Left cardiac atrium (tissue), 4 donors: Measurements from ENCODE around the gene PNMA8C. TPM values are rescaled to one million over a fixed set of nuclear protein-coding genes. Genes with fewer than 3 reads are reported as not detected.
A peak's percentile ranks its signal among the peaks of the same experiment; 100 is the strongest.

Source experiments
- ATAC-seq, 2 donors: fragments of 200-7000 bp; cut with Tn5 transposase; one replicate each; pipeline ENCODE4 v1.9.1; 2020; ENCODE audit warnings: mild to moderate bottlenecking in 2 of 2, moderate library complexity in 2 of 2
- DNase-seq: peaks from one replicate; pipeline ENCODE4 v3.0.0-alpha.2; 2020
- intact Hi-C, 2 donors: fragments of 100-400 bp; cut with DNase I; formaldehyde crosslinking; loops; one replicate each; pipeline versions ENCODE4 v1.14.1 to v1.15.1; 2022 to 2023
- long read RNA-seq: library from polyadenylated mRNA; unstranded; transcript quantifications from one replicate; pipeline ENCODE4 v2.0.0, GENCODE V29; 2021
- total RNA-seq, 2 donors: library from RNA; stranded (reverse); fragmentation: NEBNext Ultra II Directional; extraction: Animal tissue kit (Norgen Biotek cat#: 25700); gene quantifications; one replicate each; pipeline ENCODE4 v1.2.1, GENCODE V29; 2021
- donor health status: DM: no; HTN: yes; CAD: no.
- donor health status: DM: no; HTN: yes; CAD: no; lungs with severe emphysema.
- donor health status: DM: yes; HTN: yes; CAD: no.
- donor health status: Dilated cardiomyopathy.

Gene PNMA8C
- total RNA-seq = under 1 TPM; 0.09 to 0.16 TPM
- long read RNA-seq = 0 reads

DNA sequence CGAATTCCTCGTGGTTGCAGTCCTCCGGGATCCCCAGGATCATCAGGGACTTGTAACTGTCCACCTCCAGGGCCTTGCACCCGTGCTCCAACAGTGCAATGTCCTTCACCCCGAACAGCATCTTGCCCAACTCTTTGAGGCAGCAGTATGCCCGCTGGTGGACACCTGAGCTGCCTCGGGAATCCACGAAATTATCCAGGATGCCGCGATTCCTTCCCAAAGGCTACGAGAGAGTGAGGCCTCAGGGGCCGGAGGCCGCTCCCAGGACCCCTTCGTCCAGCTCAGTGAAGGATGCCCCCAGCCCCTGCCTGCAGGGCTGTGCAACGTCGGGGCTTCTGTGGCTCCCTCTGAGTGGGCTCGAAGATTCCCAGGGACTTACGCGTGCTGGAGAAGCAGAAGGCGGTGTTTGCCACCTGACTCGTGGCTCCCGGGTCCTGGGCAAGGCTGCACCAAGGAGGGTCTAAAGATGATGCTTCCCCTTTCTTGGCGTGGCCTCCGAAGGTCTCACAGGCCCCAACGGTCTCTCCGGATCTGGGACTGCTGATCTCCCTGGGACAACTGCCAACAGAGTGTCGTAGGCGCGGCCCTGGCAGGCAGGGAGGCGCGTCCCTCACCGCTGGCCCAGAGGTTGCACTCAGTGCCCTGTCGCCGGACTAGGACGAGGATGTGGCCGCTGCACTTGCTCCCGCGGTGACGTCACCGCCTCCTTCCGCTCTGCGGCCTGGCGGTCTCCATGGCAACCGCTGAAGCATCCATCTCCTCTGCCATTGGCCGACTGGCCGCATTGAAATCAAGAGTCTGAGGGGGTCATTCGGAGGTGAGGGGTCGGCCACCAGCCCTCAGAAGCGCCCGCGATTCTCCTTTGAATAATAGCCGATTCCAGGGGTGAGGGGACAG lies at the start of gene PNMA8C:
PNMA8C (minus strand) TSS at position 698 of the 897 bp plus-strand sequence; CDS start at position 121, 577 bp downstream.
- intact Hi-C loops = no loop called here
- ATAC-seq (peak; percentile 66 to 79), DNase-seq (peak; percentile 89)

DNA sequence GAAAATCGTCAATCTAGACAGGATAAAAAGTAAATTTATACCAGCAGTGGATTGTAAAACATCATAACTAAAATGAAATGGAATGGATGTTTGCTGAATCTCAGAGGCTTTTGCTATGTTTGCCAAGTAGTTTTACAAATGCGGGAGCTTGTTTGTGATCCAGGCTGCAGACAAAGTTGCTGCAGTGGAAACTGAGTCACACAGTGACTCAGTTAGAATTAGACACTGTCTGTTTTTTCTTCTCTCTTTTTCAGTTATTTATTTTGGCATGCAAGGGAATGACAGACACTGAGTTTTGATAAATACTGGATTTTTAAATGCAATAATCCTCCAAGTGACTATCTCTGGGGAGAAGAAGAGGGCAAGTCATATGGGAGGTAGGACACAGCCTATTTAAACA lies 47.2 kb upstream of the PNMA8C start:
- ATAC-seq (no peak), DNase-seq (no peak)
- intact Hi-C loops = no loop called here

DNA sequence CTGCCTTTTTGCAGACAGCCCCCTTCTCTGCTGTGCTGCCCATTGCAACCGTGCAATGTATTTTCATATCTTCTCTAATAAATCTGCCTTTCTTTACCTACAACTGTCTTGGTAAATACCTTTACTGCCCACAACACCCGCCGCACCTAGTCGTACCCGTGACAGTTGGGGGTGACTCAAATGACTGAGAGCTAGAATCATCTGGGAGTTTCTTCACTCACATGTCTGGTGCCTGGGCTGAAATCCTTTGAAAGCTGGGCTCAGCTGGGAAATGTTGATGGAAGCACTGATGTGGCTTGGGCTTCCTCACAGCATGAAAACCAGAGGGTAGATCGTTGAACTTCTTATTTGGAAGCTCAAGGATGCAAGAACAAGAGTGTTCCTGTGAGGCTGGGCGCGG lies 45.5 kb upstream of the PNMA8C start:
- no peak for DNase-seq
- intact Hi-C loops = no loop called here

DNA sequence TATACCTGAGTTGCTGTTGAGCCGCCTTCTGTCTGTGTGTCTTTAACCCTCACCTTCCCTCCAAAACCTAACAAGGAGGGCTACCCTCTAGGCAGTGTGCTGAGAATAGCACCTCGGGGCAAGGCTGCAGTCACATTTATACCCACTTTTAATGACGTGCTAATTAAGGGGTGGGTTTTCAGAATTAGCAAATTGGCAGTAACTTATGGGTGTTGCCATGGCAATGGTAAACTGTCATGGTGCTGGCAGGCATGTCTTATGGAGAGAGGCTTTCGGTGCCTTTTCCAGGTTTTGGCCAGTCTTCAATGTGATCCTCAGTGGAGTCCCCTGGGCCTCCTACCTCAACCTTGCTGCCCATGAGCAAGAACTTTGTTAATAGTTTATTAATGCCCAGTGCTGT lies 43.9 kb upstream of the PNMA8C start:
- DNase-seq = no peak
- intact Hi-C loops = no loop called here
- no peak for ATAC-seq

More for the DNA sequence above, 45.5 kb upstream of the PNMA8C start:
- ATAC-seq = no peak

DNA sequence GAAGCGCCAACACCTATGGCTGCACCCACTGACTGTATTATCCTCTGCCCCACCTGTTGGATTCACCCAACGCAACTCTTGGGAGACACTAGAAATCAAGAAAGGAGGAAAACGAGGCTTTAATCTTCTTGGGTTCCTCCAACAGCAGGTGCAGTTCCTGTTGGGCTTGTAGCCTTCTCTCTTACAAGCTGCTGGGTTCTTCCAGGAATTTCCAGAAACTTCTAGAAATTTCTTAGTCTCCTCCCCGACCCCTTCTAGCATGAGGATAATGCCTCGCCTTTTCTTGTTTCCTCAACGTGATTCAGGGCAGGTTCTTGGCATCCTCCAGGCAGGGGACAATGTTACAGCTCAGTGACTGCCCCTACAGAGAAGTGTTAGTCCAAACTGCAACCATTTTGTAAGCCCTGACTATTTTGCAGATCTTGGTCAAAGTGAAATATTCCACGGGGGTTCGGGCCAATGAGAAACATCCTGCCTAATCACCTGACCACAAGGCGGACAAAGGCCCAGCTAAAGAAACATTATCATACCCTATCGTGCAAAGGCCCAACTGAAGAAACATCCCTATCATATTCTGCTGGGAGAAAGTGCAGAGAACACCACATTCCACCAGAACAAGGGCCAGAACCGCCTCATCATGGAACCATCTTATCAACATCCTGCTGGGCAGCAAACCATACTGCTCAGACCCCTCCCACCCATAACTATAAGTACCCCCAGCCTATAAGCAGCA lies 43.2 kb upstream of the PNMA8C start:
- ATAC-seq (no peak), DNase-seq (no peak)
- intact Hi-C loops = no loop called here

DNA sequence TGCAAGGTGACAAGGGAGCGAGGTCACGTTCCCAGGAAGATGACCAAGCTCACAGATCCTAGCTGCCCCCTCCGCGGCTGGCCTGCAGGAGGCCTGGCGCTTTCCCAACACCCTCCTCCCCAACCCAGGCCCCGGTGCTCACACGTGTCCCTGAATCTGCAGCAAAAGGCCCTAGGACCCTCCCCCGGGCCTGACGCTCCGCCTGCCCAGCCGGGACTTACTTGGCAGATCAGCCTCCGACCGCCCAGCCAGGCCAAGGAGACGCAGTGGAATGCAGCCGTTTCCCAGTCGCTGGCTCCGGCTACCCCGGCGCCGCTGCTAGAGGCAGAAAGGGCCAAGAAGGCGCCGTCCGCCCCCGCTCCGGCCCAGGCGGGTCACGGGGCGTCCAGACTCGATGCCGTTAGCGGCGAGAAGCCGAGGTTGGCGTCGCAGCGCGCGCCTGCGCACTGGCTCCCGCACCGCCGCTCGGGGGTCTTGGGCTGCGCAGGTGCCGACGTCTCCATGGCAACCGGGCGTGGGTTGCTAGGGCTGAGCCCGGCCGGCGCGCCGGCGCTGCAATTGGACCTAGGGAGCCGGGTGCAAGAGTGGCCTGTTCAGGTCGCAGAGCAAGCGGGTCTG lies 42.5 kb upstream of the PNMA8C start, which contains the start of gene PNMA8A:
PNMA8A (minus strand) TSS at position 448 of the 618 bp plus-strand sequence. CDS start 528 bp downstream, outside the sequence.
- ATAC-seq (peak; percentile 93 to 95), DNase-seq (peak; percentile 88)
- intact Hi-C loops = no loop called here

DNA sequence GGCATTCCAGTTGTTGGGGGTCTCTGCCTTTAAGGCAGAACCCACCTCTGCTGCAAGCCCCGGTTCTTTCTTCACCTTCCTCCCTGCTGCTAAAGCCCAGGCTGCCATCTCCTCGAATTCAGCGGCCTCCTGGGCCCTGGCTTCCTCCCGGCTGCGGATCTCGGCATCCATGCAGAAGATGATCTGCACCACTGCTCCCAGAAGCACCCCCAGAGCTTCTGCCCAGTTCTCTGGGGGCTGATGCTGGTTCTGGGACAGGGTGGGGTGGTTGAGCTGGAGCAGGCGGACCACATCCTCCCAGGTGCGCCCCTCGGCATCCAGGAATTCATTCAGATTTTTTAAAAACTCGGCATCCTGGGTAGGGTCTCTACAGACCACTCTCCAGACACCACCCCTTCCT lies 41.6 kb upstream of the PNMA8C start:
- intact Hi-C loops = no loop called here
- no peak for ATAC-seq
- DNase-seq = no peak

DNA sequence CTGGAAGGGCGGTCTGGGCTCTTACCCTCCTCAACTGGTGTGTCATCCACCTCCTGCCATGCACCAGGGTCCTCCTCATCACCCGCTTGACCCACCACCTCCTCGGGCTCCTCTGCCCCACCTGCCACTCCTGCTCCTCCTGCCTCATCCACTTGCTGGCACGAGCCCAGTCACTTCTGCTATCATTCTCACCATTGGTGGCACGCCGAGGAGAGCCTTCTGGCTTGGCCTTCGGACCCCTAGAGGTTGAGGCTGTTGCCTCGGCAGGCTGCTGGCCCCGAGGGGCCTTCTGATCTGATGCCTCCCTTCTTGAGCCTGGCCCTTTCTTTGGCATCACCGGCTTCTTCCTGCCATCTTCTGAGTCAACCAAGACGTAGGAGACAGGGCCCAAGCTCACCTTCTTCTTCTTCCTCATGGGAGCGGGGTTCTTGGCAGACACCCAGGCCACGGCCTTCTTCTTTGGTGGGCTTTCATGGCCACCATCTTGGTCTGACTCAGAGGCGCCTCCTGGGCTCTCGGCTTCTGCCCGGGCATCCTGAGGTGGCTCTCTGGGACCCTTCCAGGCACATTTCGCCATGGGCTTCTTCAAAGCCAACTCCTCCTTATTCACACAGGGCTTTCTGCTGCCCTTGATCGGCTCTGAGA lies 40.9 kb upstream of the PNMA8C start:
- no peak for DNase-seq
- intact Hi-C loops = no loop called here
- ATAC-seq = no peak

DNA sequence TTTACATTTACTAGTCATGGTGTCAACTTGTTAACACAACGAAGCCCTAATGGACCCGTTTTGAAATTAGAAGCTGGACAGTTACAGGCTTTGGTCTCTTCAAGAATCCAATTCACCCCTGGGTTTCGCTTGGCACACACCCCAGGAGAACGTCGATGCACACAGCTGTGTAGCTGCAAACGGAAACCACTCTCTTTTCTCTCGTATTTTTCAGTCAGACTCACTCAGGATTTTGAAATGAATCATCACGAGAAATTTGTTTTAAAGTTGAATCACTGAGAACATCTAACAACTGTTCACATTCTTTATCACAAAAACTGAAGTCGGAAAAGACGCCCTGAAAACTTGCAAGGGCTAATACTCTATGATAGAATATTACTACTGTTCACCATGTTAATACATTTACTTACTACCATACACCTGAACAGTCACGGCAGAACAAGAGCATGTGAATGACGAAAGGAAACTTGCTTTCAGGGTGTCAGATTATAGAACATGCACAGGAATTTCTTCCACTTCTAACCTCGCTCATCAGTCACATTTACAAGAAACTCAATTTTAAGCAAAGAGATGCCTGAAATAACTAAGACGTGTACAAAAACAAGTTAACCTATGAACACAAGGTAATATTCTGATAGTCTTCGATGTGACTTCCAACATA lies 37.9 kb upstream of the PNMA8C start:
- intact Hi-C loops = no loop called here
- ATAC-seq (peak in 1 of 2 donors; percentile 19), DNase-seq (peak; percentile 72)

DNA sequence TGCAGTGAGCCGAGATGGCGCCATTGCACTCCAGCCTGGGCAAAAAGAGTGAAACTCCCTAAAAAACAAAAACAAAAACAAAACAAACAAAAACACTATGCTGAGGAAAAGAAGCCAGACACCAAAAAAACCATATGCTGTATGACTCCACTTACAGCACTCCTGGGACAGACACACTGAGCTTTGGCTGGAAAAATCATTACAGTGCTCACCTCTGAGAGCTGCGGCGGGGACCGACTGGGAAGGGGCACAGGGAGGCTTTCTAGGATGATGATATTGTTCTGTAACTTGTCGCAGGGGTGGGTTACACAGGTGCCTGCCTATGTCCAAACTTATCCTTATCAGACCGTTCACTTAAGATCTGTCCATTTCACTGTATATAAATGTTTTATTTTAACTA lies 34.8 kb upstream of the PNMA8C start:
- ATAC-seq (no peak), DNase-seq (no peak)
- intact Hi-C loops = no loop called here

DNA sequence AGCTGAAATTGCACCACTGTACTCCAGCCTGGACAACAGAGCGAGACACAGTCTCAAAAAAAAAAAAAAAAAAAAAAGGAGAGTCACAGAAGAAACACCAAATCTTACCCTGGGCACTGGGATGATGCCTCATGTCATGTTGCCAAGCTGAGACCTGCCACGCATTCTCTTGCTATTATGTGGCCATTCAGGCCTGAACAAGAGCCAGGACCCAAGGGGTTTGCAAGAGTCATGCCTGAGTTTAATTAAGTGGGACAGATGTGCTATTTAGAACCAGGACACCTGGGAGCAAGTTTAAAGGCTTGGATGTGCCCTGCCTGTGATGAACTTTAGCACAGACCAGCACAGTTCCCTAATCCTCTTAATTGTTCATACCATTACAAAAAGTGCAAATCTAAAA lies 32.8 kb upstream of the PNMA8C start:
- DNase-seq = no peak
- intact Hi-C loops = no loop called here
- ATAC-seq = no peak

DNA sequence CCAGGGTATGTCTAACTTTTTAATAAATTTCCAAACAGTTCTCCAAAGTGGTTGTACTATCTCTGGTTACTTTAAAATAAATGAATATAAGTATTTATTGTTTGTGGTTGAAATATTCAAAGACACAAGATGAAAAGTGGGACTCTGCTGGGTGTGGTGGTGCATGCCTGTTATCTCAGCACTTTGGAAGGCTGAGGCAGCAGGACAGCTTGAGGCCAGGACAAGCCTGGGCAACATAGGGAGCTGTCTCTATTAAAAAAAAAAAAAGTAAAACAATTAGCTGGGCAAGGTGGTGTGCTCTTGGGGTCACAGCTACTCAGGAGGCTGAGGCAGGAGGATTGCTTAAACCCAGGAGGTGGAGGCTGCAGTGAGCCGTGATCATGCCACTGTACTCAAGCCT lies 32.2 kb upstream of the PNMA8C start:
- no peak for ATAC-seq
- no peak for DNase-seq
- intact Hi-C loops = no loop called here

DNA sequence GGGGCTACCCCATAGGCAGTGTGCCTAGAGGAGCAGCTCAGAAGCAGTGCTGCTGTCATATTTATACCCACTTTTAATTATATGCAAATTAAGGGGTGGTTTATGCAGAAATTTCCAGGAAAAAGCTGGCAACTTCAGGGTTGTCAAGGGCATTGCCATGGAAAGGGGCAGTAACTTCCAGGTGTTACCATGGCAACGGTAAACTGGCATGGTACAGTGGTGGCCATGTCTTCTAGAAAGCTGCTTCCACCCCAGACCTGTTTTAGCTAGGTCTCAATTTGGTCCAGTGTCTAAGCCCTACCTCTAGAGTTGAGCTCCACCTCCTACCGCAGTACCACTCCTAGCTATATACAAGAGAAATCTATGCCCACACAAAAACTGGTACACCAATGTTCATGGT lies 31.3 kb upstream of the PNMA8C start:
- ATAC-seq = no peak
- intact Hi-C loops = no loop called here
- no peak for DNase-seq

DNA sequence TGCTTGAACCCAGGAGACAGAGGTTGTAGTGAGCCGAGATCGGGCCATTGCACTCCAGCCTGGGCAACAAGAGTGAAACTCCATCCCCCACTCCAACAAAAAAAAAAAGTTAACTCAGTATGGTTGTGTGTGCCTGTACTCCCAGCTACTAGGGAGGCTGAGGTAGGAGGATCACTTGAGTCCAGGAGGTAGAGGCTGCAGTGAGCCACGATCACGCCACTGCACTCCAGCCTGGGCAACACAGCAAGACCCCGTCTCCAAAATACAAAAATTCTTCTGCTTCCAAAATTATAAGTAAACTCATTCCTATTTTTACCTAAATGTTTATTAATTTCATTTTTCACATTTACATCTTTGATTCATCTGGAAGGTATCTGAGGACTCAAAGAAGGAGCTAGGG lies 28.2 kb upstream of the PNMA8C start:
- DNase-seq = no peak
- intact Hi-C loops = no loop called here
- no peak for ATAC-seq

DNA sequence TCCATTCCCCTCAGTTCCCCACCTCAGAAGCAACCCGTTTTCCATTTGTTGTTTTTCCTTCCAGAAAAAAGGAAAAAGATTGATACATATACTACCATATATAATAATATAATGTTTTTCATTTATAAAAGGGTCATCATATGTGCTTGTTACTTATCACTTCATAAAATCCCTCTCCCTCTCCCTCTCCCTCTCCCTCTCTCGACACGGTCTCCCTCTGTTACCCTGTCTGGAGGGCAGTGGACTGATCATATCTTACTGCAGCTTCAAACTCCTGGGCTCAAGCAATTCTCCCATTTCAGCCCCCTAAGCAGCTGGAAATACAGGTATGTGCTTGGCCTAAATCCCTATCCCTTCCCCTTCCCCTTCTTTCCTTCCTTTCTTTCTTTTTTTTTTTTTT lies 25.5 kb upstream of the PNMA8C start:
- DNase-seq = no peak
- ATAC-seq = no peak
- intact Hi-C loops = no loop called here

DNA sequence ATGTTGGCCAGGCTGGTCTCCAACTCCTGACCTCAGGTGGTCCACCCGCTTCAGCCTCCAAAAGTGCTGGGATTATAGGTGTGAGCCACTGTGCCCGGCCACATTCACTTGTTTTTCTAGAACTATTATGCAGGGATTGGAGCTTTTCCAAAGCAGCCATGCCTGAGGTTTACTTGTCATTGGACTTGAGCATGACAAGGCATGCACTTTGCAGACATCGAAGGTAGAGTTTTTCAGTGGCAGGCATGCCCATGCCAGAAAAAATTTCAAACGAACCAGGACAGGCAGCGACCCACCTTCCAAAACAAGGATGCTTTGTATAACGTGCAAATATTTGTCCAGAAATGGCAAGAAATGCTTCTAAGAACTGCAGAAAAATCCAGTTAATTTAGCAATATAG lies 24.9 kb upstream of the PNMA8C start:
- DNase-seq = no peak
- no peak for ATAC-seq
- intact Hi-C loops = no loop called here

DNA sequence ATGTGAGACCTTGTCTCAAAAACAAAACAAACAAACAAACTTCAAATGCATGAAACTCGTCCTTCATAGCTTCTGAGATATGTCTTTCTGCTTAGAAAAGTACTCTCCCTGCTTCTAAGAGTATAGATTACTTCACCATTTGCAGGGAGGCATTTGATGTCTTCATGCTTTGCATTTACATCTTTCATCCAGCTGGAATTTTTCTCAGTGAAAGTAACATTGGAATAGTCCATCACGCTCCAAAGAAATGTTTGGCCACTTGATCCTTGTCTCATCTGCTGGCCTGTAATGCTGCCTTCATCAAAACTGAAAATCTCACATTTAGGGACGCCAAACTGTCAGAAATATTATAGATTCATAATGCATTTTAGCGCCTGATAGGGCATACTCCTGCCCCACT lies 23.4 kb upstream of the PNMA8C start:
- DNase-seq = no peak
- ATAC-seq = no peak
- intact Hi-C loops = no loop called here

DNA sequence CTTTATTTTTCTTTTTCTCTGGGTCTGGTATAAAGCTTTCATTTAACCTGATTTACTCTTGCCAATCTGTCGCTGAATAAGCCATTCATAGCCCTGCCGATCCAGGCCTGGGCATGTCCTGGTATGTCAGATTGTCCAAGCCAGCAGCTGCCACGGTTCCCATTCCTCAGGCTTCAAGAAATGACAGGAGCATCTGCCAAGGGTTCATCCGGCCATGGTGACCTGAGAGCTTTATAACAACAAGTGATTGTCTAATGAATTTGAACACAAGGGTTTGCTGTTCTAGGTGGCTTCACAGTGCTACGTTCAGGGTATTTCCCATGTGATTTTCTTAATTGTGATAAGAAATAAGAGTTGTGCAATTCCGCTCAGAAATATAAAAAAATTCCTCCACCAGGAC lies 22.6 kb upstream of the PNMA8C start:
- peak; percentile 50 to 69 for ATAC-seq
- intact Hi-C loops = no loop called here
- DNase-seq = no peak

DNA sequence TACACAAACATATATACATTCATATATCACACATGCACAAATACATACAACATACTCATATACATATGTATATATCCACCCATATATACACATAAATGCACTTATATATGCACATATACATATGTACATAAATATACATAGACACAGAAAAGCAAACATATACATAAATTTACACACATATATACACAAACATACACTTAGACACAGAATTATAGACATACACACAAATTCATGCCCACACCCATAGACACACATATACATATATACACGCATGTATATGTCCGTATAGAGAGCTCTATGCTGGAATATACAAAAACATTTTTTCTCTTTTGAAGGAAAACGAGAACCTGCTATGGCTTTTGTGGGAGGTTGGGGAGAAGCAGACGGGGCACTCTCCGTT lies 22.0 kb upstream of the PNMA8C start:
- DNase-seq = no peak
- no peak for ATAC-seq
- intact Hi-C loops = no loop called here
